ENCODE data around the gene SLC6A17.

The SLC6A17 gene

GRCh38 chr1:110248746-110249145, 98.5 kb downstream of the SLC6A17 start:
- H3K9me3 Mint-ChIP-seq: no peaks in the 10 kb centered on the region
- H3K4me3 Mint-ChIP-seq: no peak overlapping the region
- no peaks in the 10 kb centered on the region for H3K27me3 Mint-ChIP-seq (ENCODE audit: low read depth)

DNA sequence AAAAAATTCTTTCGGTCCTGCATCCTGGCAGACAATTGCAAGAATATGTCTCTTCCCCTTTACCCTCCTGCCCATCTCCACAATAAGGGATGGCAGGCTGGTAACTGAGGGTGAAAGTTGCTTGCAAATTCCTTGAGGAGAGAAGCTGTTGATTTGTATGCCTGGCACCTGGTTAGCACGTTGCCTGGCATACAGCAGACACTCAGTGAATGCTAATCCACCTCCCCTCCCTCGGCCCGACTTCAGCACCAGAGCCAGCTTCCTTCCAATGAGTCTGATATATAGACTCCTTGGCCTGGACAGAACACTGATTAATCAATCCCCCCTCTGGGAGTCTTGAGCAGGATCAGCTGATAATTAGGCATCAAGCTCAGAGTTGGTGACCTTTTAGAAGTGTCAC, 99.0 kb downstream of the SLC6A17 start:
- no peak overlapping the region for H3K27ac Mint-ChIP-seq
- no peaks in the 10 kb centered on the region for H3K4me1 Mint-ChIP-seq (ENCODE audit: low read depth)
- no peak for DNase-seq (ENCODE audit: low spot score)
- H3K9me3 Mint-ChIP-seq: no peaks in the 10 kb centered on the region
- no peak overlapping the region for H3K4me3 Mint-ChIP-seq
- no peaks in the 10 kb centered on the region for H3K27me3 Mint-ChIP-seq (ENCODE audit: low read depth)
- H3K36me3 Mint-ChIP-seq (ENCODE audit: low read depth): no peaks in the 10 kb centered on the region

More at GRCh38 chr1:110248746-110249145, 98.5 kb downstream of the SLC6A17 start:
- no peak overlapping the region for H3K27ac Mint-ChIP-seq
- no peaks in the 10 kb centered on the region for H3K36me3 Mint-ChIP-seq (ENCODE audit: low read depth)
- H3K4me1 Mint-ChIP-seq (ENCODE audit: low read depth): no peaks in the 10 kb centered on the region
- DNase-seq (ENCODE audit: low spot score): no peak

DNA sequence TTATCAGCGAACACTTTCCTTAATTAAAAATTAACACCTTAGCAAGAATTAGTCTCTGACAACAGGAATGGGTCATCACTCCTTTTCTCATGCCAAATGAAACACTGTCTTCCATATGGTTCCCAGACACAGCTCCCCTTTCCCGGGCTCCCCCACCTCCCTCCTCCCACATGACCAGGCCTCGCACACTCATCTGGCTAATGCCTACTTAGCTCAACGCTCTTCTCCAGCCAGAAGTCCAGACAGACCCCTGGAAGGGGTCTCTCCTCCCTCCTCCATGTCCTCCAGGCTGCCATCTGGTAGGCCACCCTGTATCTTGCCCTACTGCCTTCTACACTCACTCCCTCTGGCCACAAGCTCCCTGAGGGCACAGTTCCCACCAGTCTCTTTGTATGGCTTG, 99.7 kb downstream of the SLC6A17 start:
- Mint-ChIP-seq H3K36me3 (ENCODE audit: low read depth) (no peaks in the 10 kb centered on the region), H3K9me3 (no peaks in the 10 kb centered on the region), H3K27ac (no peak overlapping the region), H3K4me1 (ENCODE audit: low read depth) (no peaks in the 10 kb centered on the region), H3K27me3 (ENCODE audit: low read depth) (no peaks in the 10 kb centered on the region), H3K4me3 (no peak overlapping the region)
- DNase-seq (ENCODE audit: low spot score): no peak

GRCh38 chr1:110250749-110251148, 100.5 kb downstream of the SLC6A17 start:
- no peaks in the 10 kb centered on the region for H3K36me3 Mint-ChIP-seq (ENCODE audit: low read depth)
- no peaks in the 10 kb centered on the region for H3K9me3 Mint-ChIP-seq
- DNase-seq (ENCODE audit: low spot score): no peak
- no peak overlapping the region for H3K27ac Mint-ChIP-seq
- H3K4me3 Mint-ChIP-seq: no peak overlapping the region
- no peaks in the 10 kb centered on the region for H3K27me3 Mint-ChIP-seq (ENCODE audit: low read depth)
- H3K4me1 Mint-ChIP-seq (ENCODE audit: low read depth): no peaks in the 10 kb centered on the region
